NCI-H526 (cell line): Measurements from ENCODE around the gene LLGL2.
A peak's percentile ranks its signal among the peaks of the same experiment; 100 is the strongest.

Experiments
- DNase-seq, 2 experiments: peaks; one replicate each; lab custom pipeline; 2025; lab: John Stamatoyannopoulos, UW

Gene LLGL2

GRCh38 chr17:75549246-75550138 lies 24.0 kb downstream of the LLGL2 start:
- peak; percentile 96 to 97 for DNase-seq

- DNase-seq: no peak
These were observed 24.6 kb downstream of the LLGL2 start for GRCh38 chr17:75550139-75550465.

- DNase-seq: no peak
These were observed 25.8 kb downstream of the LLGL2 start for GRCh38 chr17:75551266-75551665.

- DNase-seq: no peak
These were observed 27.2 kb downstream of the LLGL2 start for GRCh38 chr17:75552425-75553294.

GRCh38 chr17:75553295-75554110 lies 28.0 kb downstream of the LLGL2 start:
- no peak for DNase-seq

GRCh38 chr17:75555679-75556153 lies 30.2 kb downstream of the LLGL2 start:
- no peak for DNase-seq

- peak; percentile 79 to 94 for DNase-seq
These were observed 31.8 kb downstream of the LLGL2 start for GRCh38 chr17:75557075-75557851.

GRCh38 chr17:75557852-75558665 lies 32.6 kb downstream of the LLGL2 start:
- no peak for DNase-seq

- no peak for DNase-seq
These were observed 33.4 kb downstream of the LLGL2 start for GRCh38 chr17:75558666-75559530.

GRCh38 chr17:75559958-75560533 lies 34.5 kb downstream of the LLGL2 start:
- no peak for DNase-seq

- DNase-seq: no peak
These were observed 36.6 kb downstream of the LLGL2 start for GRCh38 chr17:75561927-75562603.

- DNase-seq: no peak
These were observed 37.7 kb downstream of the LLGL2 start for GRCh38 chr17:75563063-75563758.

GRCh38 chr17:75564195-75564594 lies 38.7 kb downstream of the LLGL2 start:
- DNase-seq: no peak

GRCh38 chr17:75565066-75565465 lies 39.6 kb downstream of the LLGL2 start:
- DNase-seq: no peak

GRCh38 chr17:75565618-75566017 lies 40.1 kb downstream of the LLGL2 start:
- DNase-seq: no peak

GRCh38 chr17:75566416-75566815 lies 40.9 kb downstream of the LLGL2 start:
- DNase-seq: no peak

- DNase-seq: no peak
These were observed 41.3 kb downstream of the LLGL2 start for GRCh38 chr17:75566834-75567233.
